Effector memory CD4-positive, alpha-beta T cell (primary cell): Measurements from ENCODE around the gene RFX3.

ENCODE experiments used
- DNase-seq, 3 donors: peaks; one replicate each; pipeline ENCODE4 v3.0.0-alpha.2; 2020
- H3K27ac ChIP-seq: 2 replicates; pipeline ENCODE4 v1.7.0; 2013; ENCODE audit warnings: mild to moderate bottlenecking, low read length, moderate library complexity; ENCODE audit not compliant: insufficient read depth, poor library complexity, severe bottlenecking
- H3K27me3 ChIP-seq: replicated peaks from 2 replicates; pipeline ENCODE4 v1.7.0; 2013; ENCODE audit warnings: mild to moderate bottlenecking, low read length; ENCODE audit not compliant: insufficient read depth, control insufficient read depth, poor library complexity, severe bottlenecking
- H3K36me3 ChIP-seq: 2 replicates; pipeline ENCODE4 v1.7.0; 2013; ENCODE audit warnings: mild to moderate bottlenecking, low read length, moderate library complexity; ENCODE audit not compliant: control insufficient read depth, insufficient read depth
- H3K4me1 ChIP-seq: 2 replicates; pipeline ENCODE4 v1.7.0; 2013; ENCODE audit warnings: low read length, mild to moderate bottlenecking; ENCODE audit not compliant: control insufficient read depth, insufficient read depth, poor library complexity, severe bottlenecking
- H3K4me3 ChIP-seq: 2 replicates; pipeline ENCODE4 v1.7.0; 2013; ENCODE audit warnings: low read length, low read depth, mild to moderate bottlenecking; ENCODE audit not compliant: insufficient read depth, poor library complexity, severe bottlenecking
- H3K9me3 ChIP-seq: 2 replicates; pipeline ENCODE4 v1.7.0; 2013; ENCODE audit warnings: mild to moderate bottlenecking, low read length, moderate library complexity; ENCODE audit not compliant: control insufficient read depth

RFX3 gene

GRCh38 chr9:3235497-3235896 is 290.3 kb downstream of the RFX3 start:
- no peak overlapping the region for H3K4me3 ChIP-seq
- H3K9me3 ChIP-seq: no peaks in the 10 kb centered on the region
- no peak overlapping the region for H3K27ac ChIP-seq
- no peaks in the 10 kb centered on the region for H3K36me3 ChIP-seq
- no peaks in the 10 kb centered on the region for H3K27me3 ChIP-seq
- no peak for DNase-seq
- no peaks in the 10 kb centered on the region for H3K4me1 ChIP-seq

- H3K36me3 ChIP-seq: no peaks in the 10 kb centered on the region
These were observed 300.9 kb downstream of the RFX3 start for GRCh38 chr9:3224931-3225330.

GRCh38 chr9:3215658-3216057 is 310.1 kb downstream of the RFX3 start:
- H3K36me3 ChIP-seq: no peaks in the 10 kb centered on the region
- no peak overlapping the region for H3K27ac ChIP-seq
- H3K27me3 ChIP-seq: no peaks in the 10 kb centered on the region
- no peak for DNase-seq
- no peaks in the 10 kb centered on the region for H3K4me1 ChIP-seq
- no peaks in the 10 kb centered on the region for H3K9me3 ChIP-seq
- no peak overlapping the region for H3K4me3 ChIP-seq

More at GRCh38 chr9:3224931-3225330, 300.9 kb downstream of the RFX3 start:
- H3K27me3 ChIP-seq: no peaks in the 10 kb centered on the region
- H3K4me3 ChIP-seq: no peak overlapping the region
- H3K9me3 ChIP-seq: no peaks in the 10 kb centered on the region
- DNase-seq: no peak
- no peak overlapping the region for H3K27ac ChIP-seq
- H3K4me1 ChIP-seq: no peaks in the 10 kb centered on the region

- H3K36me3 ChIP-seq: no peaks in the 10 kb centered on the region
- H3K27ac ChIP-seq: no peak overlapping the region
- H3K9me3 ChIP-seq: no peaks in the 10 kb centered on the region
- no peak overlapping the region for H3K4me3 ChIP-seq
- no peaks in the 10 kb centered on the region for H3K4me1 ChIP-seq
- H3K27me3 ChIP-seq: no peaks in the 10 kb centered on the region
- no peak for DNase-seq
These were observed 311.1 kb downstream of the RFX3 start for GRCh38 chr9:3214741-3215140.

GRCh38 chr9:3205421-3206095 is 320.2 kb downstream of the RFX3 start:
- Histone ChIP-seq H3K27ac (no peak overlapping the region), H3K4me1 (no peaks in the 10 kb centered on the region), H3K4me3 (no peak overlapping the region), H3K27me3 (no peaks in the 10 kb centered on the region), H3K9me3 (no peaks in the 10 kb centered on the region), H3K36me3 (no peaks in the 10 kb centered on the region)
- no peak for DNase-seq

- DNase-seq: no peak
- no peaks in the 10 kb centered on the region for H3K9me3 ChIP-seq
- no peaks in the 10 kb centered on the region for H3K36me3 ChIP-seq
- H3K27me3 ChIP-seq: no peaks in the 10 kb centered on the region
- no peak overlapping the region for H3K27ac ChIP-seq
- no peaks in the 10 kb centered on the region for H3K4me1 ChIP-seq
- H3K4me3 ChIP-seq: no peak overlapping the region
These were observed 325.4 kb downstream of the RFX3 start for GRCh38 chr9:3200331-3200774.

GRCh38 chr9:3193791-3194190 is 332.0 kb downstream of the RFX3 start:
- Histone ChIP-seq H3K36me3 (no peaks in the 10 kb centered on the region), H3K27ac (no peak overlapping the region), H3K9me3 (no peaks in the 10 kb centered on the region), H3K4me3 (no peak overlapping the region), H3K4me1 (no peaks in the 10 kb centered on the region), H3K27me3 (no peaks in the 10 kb centered on the region)
- no peak for DNase-seq

GRCh38 chr9:3191715-3192114 is 334.1 kb downstream of the RFX3 start:
- DNase-seq: no peak
- H3K27me3 ChIP-seq: no peaks in the 10 kb centered on the region
- no peaks in the 10 kb centered on the region for H3K36me3 ChIP-seq
- H3K27ac ChIP-seq: no peak overlapping the region
- H3K4me3 ChIP-seq: no peak overlapping the region
- H3K4me1 ChIP-seq: no peaks in the 10 kb centered on the region
- no peaks in the 10 kb centered on the region for H3K9me3 ChIP-seq

- no peaks in the 10 kb centered on the region for H3K36me3 ChIP-seq
- H3K9me3 ChIP-seq: no peaks in the 10 kb centered on the region
- H3K4me1 ChIP-seq: no peaks in the 10 kb centered on the region
- no peak overlapping the region for H3K4me3 ChIP-seq
- no peaks in the 10 kb centered on the region for H3K27me3 ChIP-seq
- no peak overlapping the region for H3K27ac ChIP-seq
- no peak for DNase-seq
These were observed 336.5 kb downstream of the RFX3 start for GRCh38 chr9:3189113-3189861.

GRCh38 chr9:3186751-3187150 is 339.1 kb downstream of the RFX3 start:
- Histone ChIP-seq H3K4me3 (no peak overlapping the region), H3K27me3 (no peaks in the 10 kb centered on the region), H3K9me3 (no peaks in the 10 kb centered on the region), H3K27ac (no peak overlapping the region), H3K36me3 (no peaks in the 10 kb centered on the region), H3K4me1 (no peaks in the 10 kb centered on the region)
- DNase-seq: no peak
